Fibroblast of peridontal ligament (primary cell): ENCODE measurements around the gene LGR5.
"Not testable (repeated sequence)": the region's sequence is repeated elsewhere in the genome, so short reads cannot be mapped to it uniquely, and the experiment has no call there.

ENCODE experiments used
- DNase-seq: peaks from one replicate; pipeline ENCODE4 v3.0.0-alpha.2; 2010; ENCODE audit errors: extremely low read depth

Gene LGR5

GRCh38 chr12:71552728-71553501 lies 113.3 kb downstream of the LGR5 start:
- no peak for DNase-seq

DNA sequence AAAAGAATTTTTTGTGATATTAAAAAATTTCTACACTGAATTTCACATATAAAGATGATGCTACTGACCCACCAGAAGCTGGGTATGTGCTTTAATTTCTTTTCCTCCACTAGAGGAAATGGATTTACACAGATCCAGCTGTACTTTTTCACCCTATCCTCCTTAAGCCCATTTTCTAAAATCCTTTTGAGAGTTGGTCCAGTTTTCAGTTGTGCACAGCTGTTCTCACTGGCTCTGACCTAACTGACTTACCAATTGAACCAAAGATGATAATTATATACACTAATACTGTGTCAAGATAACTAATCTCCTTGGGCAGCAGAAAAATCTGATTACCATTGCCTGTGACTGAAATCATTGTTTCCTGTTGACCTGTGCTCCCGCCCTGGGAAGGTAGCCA lies 115.6 kb downstream of the LGR5 start:
- DNase-seq = no peak

- not testable (repeated sequence) for DNase-seq
Measured at GRCh38 chr12:71555789-71556188, 116.2 kb downstream of the LGR5 start.

DNA sequence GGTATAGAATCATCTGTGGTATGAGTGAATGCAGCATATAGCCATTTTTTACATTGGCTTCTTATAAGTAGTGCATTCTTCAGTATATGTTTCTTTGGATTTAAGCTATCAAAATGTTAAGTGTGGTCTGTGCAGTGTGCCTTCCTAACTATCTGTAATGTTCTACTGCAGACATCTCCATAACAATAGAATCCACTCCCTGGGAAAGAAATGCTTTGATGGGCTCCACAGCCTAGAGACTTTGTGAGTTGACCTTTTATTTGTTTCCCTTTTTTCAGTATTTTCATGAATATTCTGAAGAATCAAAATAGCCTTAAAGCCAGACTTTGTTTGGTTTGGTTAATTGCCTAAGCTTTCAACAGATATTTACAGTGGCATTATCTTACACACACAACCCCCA lies 116.8 kb downstream of the LGR5 start:
- DNase-seq = no peak

DNA sequence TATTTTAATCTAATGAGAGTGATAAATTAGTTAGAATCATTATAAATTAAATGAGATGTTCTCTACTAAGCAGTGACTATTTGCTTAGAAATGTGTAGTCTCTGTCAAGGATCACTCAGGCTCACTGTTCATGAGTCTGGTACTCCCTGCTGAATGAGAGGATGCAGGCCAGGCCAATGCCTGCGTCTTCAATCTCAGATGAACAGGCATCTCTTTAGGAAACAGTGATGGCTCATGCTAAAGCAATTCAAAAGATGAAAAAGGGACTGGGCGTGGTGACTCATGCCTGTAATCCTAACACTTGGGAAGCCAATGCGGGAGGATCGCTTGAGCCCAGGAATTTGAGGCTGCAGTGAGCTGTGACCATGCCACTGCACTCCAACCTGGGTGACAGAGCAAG lies 117.3 kb downstream of the LGR5 start:
- peak; percentile 86 for DNase-seq

- peak; percentile 63 for DNase-seq
Measured at GRCh38 chr12:71558445-71558844, 118.8 kb downstream of the LGR5 start.

DNA sequence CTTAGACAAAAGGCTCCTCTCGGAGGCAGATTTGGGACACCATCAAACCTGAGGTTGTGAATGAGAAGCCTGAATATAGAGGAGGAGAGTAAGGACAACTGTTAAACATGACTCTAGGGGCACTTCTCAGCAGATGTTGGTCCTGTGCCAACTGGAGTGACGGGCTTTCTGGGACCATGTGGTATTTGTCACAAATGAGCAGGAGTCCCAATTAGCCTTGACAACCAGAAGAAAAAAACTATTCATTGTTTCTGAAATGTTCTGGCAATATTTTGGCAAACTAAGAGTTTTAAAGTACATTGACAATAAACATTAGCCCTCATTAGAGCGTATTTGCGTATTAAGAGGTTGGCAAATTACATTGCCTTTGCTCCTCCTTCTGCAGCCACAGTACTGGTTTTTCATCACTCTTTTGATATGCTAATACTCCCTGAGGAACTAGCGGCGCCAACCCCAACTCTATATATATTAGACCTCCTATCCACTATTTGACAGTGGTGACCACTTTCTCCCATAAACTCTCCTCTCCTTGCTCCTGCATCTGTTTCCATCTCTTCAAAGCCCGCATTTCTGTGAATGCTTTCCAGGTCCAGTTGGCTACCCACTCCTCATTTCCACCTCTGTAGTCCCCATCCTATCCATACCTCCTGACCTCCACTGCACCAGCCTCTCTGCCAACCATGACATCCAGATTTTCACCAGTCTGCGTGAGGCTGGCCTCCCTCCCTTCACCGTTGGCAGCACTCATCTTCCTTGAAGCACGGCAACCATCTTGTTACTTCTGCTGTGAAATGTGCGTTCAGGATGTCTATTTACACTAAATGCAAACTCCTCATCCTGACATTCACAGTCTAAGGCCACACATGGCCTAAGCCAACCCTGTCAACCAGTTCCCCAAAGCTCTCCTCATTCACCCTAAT lies 123.3 kb downstream of the LGR5 start:
- no peak for DNase-seq

- no peak for DNase-seq
Measured at GRCh38 chr12:71565535-71565934, 125.9 kb downstream of the LGR5 start.

DNA sequence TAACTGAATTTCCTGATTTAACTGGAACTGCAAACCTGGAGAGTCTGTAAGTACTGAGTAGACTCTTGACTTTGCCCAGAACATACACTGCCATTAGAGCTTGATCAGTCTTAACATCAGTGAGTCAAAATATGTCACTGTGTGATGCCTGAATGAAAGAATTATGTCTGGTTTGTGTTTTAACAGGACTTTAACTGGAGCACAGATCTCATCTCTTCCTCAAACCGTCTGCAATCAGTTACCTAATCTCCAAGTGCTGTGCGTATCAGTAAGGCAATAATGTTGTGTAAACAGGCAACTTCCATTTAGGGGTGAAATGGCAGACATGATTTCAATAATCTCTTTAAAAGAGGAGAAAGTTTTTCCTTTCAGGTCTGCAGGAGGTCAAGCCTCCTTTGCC lies 127.1 kb downstream of the LGR5 start:
- DNase-seq = no peak

DNA sequence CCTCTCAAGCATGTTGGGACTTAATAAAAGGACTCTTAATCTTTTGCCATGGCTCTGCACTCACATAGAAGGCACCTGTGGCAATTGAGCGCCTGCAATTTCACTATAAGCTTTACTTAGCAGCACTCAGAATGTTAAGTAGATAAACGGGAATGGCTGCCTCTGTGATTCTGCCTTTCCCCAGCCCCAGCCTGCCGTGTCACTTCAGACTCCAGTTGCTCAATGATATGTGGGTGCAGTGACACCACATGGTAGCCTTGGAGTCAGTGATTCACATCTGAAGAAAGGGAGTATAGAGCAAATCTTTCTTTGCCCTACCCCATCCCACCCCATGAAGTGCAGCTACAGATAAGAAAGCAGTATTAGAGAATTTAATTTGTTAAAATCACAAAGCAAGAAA lies 127.9 kb downstream of the LGR5 start:
- no peak for DNase-seq

GRCh38 chr12:71569885-71570284 lies 130.3 kb downstream of the LGR5 start:
- DNase-seq = not testable (repeated sequence)

DNA sequence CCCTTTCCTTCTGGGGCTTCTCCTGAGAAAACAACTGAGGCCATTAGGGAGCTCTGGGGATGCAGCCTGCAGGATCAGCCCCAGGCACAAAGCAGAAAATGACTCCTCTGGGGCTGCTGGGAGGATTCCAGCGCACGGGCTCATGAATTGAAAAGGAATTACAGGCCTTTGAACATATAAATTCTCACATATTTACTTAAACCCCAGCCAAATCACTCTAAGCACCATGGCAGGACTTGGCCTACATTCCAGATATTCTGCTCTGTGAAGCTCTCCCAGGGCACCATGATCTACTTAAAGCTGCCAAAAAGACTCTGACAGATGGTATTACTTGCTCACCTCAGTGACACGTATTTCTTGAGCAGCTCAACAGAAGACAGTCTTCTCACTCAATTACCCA lies 136.9 kb downstream of the LGR5 start:
- no peak for DNase-seq

- DNase-seq = no peak
Measured at GRCh38 chr12:71578694-71579258, 139.2 kb downstream of the LGR5 start.

GRCh38 chr12:71581206-71581605 lies 141.6 kb downstream of the LGR5 start:
- no peak for DNase-seq

GRCh38 chr12:71582925-71583324 lies 143.3 kb downstream of the LGR5 start:
- DNase-seq = no peak

GRCh38 chr12:71584356-71584755 lies 144.8 kb downstream of the LGR5 start:
- DNase-seq = no peak

DNA sequence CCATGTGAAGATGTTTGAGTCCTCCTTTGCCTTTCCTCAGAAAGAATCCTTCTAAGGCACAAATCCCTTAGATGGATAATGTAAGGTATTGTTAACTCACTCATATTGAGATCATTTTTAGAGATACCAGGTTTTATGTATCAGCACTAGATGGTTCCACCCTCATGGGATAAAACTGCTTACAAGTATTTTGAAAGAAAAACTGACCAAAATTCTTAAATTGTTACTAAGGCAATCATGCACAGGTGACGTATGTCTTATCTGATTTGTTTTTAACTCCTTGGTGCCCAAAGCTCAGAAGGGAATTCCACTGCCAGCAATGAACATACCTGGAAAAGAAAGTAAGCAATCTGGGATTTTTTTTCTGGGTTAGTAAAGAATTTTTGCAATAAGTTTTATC lies 145.6 kb downstream of the LGR5 start:
- no peak for DNase-seq

DNA sequence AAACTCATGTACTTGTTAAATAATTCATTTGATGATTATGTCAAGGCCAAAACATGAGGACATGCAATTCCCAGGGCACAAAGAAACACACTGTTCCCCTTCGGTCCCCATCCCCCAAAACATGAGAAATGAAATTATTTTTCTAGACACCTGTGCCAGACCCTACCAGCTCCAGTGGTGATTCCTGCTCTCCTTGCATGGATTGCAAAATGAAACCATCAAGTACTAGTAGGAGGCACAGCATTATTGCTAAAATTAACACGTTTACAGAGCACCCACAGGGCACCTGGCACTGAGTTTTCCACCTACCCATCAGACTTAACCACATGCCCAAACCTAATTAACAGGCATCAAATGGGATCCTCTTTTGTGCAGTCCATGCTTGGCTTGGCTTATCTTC lies 147.4 kb downstream of the LGR5 start:
- no peak for DNase-seq

- DNase-seq = peak; percentile 78
Measured at GRCh38 chr12:71589478-71589881, 149.9 kb downstream of the LGR5 start.

DNA sequence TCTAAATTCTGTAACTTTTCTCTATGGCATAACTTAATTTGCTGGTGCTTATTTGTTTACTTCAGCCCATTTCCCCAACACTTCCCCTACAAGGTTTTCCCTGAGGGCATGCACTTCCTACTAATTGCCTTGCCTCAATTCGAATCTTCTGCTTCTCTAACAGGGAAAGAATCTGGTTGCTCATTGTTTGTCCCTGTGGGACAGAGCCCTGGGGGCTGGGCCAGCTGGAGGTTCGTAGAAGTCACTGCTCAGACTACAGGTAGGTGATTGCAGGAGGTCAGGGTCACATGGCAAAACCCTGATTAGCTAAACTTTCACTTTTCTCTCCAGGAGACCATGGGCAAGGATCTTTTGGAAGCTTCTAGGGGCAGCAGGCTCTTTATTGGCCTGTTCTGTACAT lies 152.0 kb downstream of the LGR5 start:
- no peak for DNase-seq

- no peak for DNase-seq
Measured at GRCh38 chr12:71592841-71593240, 153.2 kb downstream of the LGR5 start.

- no peak for DNase-seq
Measured at GRCh38 chr12:71594214-71594948, 154.8 kb downstream of the LGR5 start.
